SK-N-SH (cell line): ENCODE measurements around the gene DNAH6. TPM values are rescaled to one million over a fixed set of nuclear protein-coding genes. Genes with fewer than 3 reads are reported as not detected.

Experiments used
- CTCF ChIA-PET: fragments of 300-600, 350-600 bp; formaldehyde crosslinking; extraction: SDS; loops from one replicate; lab custom pipeline; 2021; lab: Yijun Ruan, JAX
- POLR2A ChIA-PET: fragments of 350-600 bp; sonication (Branson Sonifier 250); formaldehyde crosslinking; extraction: SDS; loops from one replicate; lab custom pipeline; 2020; ENCODE audit warnings: antibody characterized with exemption, inconsistent platforms; lab: Yijun Ruan, JAX
- DNase-seq: peaks from one replicate; pipeline ENCODE4 v3.0.0; 2012
- H2AFZ ChIP-seq: fragments of 200-600 bp; sonication (generic); 2 replicates; pipeline ENCODE4 v1.8.1; 2016; ENCODE audit warnings: antibody characterized with exemption, mild to moderate bottlenecking, low read depth
- H3F3A ChIP-seq: fragments of 200-600 bp; sonication (generic); replicated peaks from 2 replicates; pipeline ENCODE3; 2016; ENCODE audit warnings: antibody characterized with exemption, mild to moderate bottlenecking; ENCODE audit not compliant: insufficient read depth
- H3K27ac ChIP-seq, 2 experiments: fragments of 200-500 bp in 1 of 2; fragments of 200-600 bp in 1 of 2; sonication (Bioruptor generic) in 1 of 2; sonication (generic), shearing (Covaris generic) in 1 of 2; 2 replicates each; pipeline versions ENCODE4 v1.5.1 to v1.6.1; 2014 to 2016; ENCODE audit warnings: low read depth in 2 of 2, inconsistent platforms in 1 of 2, low read length in 1 of 2, mild to moderate bottlenecking in 1 of 2, mixed read lengths in 1 of 2
- H3K27me3 ChIP-seq: fragments of 200-600 bp; sonication (generic), shearing (Covaris generic); 2 replicates; pipeline ENCODE4 v1.6.1; 2016; ENCODE audit warnings: mixed run types; ENCODE audit not compliant: insufficient read depth
- H3K36me3 ChIP-seq, 2 experiments: fragments of 200-500 bp in 1 of 2; fragments of 200-600 bp in 1 of 2; sonication (Bioruptor generic) in 1 of 2; sonication (generic) in 1 of 2; replicated peaks in 1 of 2; 2 replicates each; pipeline versions ENCODE3 to v1.5.1; 2014 to 2016; ENCODE audit warnings: low read length in 1 of 2, mild to moderate bottlenecking in 1 of 2; ENCODE audit not compliant: insufficient read depth in 2 of 2, control insufficient read depth in 1 of 2
- H3K4me1 ChIP-seq, 2 experiments: fragments of 200-500 bp in 1 of 2; fragments of 200-600 bp in 1 of 2; sonication (Bioruptor generic) in 1 of 2; sonication (generic), shearing (Covaris generic) in 1 of 2; 2 replicates each; pipeline versions ENCODE4 v1.5.1 to v1.6.1; 2014 to 2016; ENCODE audit warnings: low read depth in 1 of 2, low read length in 1 of 2, mixed run types in 1 of 2; ENCODE audit not compliant: insufficient read depth in 2 of 2, control insufficient read depth in 1 of 2
- H3K4me2 ChIP-seq: fragments of 200-600 bp; sonication (generic), shearing (Covaris generic); 2 replicates; pipeline ENCODE4 v1.6.1; 2017; ENCODE audit warnings: mixed run types
- H3K4me3 ChIP-seq, 2 experiments: fragments of 200-500 bp in 1 of 2; fragments of 200-600 bp in 1 of 2; sonication (Bioruptor generic) in 1 of 2; sonication (generic), shearing (Covaris generic) in 1 of 2; 2 replicates each; pipeline versions ENCODE4 v1.5.1 to v1.8.1; 2014 to 2016; ENCODE audit warnings: low read depth in 2 of 2, inconsistent platforms in 1 of 2, low read length in 1 of 2, mild to moderate bottlenecking in 1 of 2, mixed read lengths in 1 of 2, moderate library complexity in 1 of 2
- H3K79me2 ChIP-seq: fragments of 200-600 bp; sonication (generic); 2 replicates; pipeline ENCODE4 v1.8.1; 2017; ENCODE audit warnings: mild to moderate bottlenecking; ENCODE audit not compliant: insufficient read depth
- H3K9ac ChIP-seq: fragments of 200-600 bp; sonication (generic); 2 replicates; pipeline ENCODE4 v1.6.1; 2017; ENCODE audit warnings: mixed run types
- H3K9me2 ChIP-seq: fragments of 200-600 bp; sonication (generic); 2 replicates; pipeline ENCODE4 v1.6.1; 2017; ENCODE audit warnings: mixed run types
- H3K9me3 ChIP-seq: fragments of 200-600 bp; sonication (generic); 2 replicates; pipeline ENCODE4 v1.6.1; 2017; ENCODE audit warnings: mixed run types, mild to moderate bottlenecking, moderate library complexity
- H4K20me1 ChIP-seq: fragments of 200-600 bp; sonication (generic); 2 replicates; pipeline ENCODE4 v1.6.1; 2017; ENCODE audit warnings: mild to moderate bottlenecking, mixed run types; ENCODE audit not compliant: insufficient read depth
- CTCF ChIP-seq: fragments of 200-600 bp; sonication (generic); IDR thresholded peaks from 2 replicates; pipeline ENCODE4 v1.6.1; 2017; ENCODE audit warnings: antibody characterized with exemption, mild to moderate bottlenecking, moderate library complexity
- ELF1 ChIP-seq: IDR thresholded peaks from 2 replicates; pipeline ENCODE4 v1.4.0; 2012
- EZH2phosphoT487 ChIP-seq: fragments of 200-600 bp; sonication (generic); IDR thresholded peaks from 2 replicates; pipeline ENCODE4 v1.6.1; 2017; ENCODE audit warnings: low read depth, mixed run types, mild to moderate bottlenecking, antibody characterized with exemption, moderate library complexity, borderline replicate concordance
- FOSL2 ChIP-seq: IDR thresholded peaks from 2 replicates; pipeline ENCODE4 v1.4.0; 2012; ENCODE audit warnings: low read depth, mild to moderate bottlenecking, moderate library complexity, borderline replicate concordance
- FOXM1 ChIP-seq: IDR thresholded peaks from 2 replicates; pipeline ENCODE4 v1.4.0; 2012; ENCODE audit warnings: low read depth, mild to moderate bottlenecking
- GATA2 ChIP-seq: sonication (generic); formaldehyde crosslinking; IDR thresholded peaks from 2 replicates; pipeline ENCODE4 v1.5.0; 2020; ENCODE audit warnings: mild to moderate bottlenecking, missing genetic modification reagents
- MXI1 ChIP-seq: IDR thresholded peaks from 2 replicates; pipeline ENCODE4 v1.6.1; 2012; ENCODE audit warnings: mild to moderate bottlenecking, low read depth, low read length, improper control_type of control experiment
- NFIC ChIP-seq: IDR thresholded peaks from 2 replicates; pipeline ENCODE4 v1.4.0; 2012; ENCODE audit warnings: borderline replicate concordance
- NRF1 ChIP-seq: IDR thresholded peaks from 2 replicates; pipeline ENCODE4 v1.6.1; 2012; ENCODE audit warnings: low read depth, mild to moderate bottlenecking, low read length
- RFX5 ChIP-seq: IDR thresholded peaks from 2 replicates; pipeline ENCODE4 v1.6.1; 2012; ENCODE audit warnings: mild to moderate bottlenecking, improper control_type of control experiment, low read length
- RXRA ChIP-seq: IDR thresholded peaks from 2 replicates; pipeline ENCODE4 v1.4.0; 2012; ENCODE audit warnings: low read depth, mild to moderate bottlenecking, borderline replicate concordance
- SIN3A ChIP-seq: IDR thresholded peaks from 2 replicates; pipeline ENCODE4 v1.6.1; 2012; ENCODE audit warnings: low read depth, mild to moderate bottlenecking, low read length, moderate library complexity, borderline replicate concordance
- SMC3 ChIP-seq: IDR thresholded peaks from 2 replicates; pipeline ENCODE4 v1.6.1; 2012; ENCODE audit warnings: low read depth, low read length, improper control_type of control experiment
- TAF1 ChIP-seq: IDR thresholded peaks from 2 replicates; pipeline ENCODE4 v1.6.1; 2012; ENCODE audit warnings: low read depth, mild to moderate bottlenecking, low read length, moderate library complexity, borderline replicate concordance
- TCF12 ChIP-seq: IDR thresholded peaks from 2 replicates; pipeline ENCODE4 v1.4.0; 2012
- TEAD4 ChIP-seq: IDR thresholded peaks from 2 replicates; pipeline ENCODE4 v1.4.0; 2012; ENCODE audit warnings: mild to moderate bottlenecking, borderline replicate concordance; ENCODE audit not compliant: insufficient read depth
- WGBS: methylation state at CpG from one replicate; pipeline ENCODE4 v1.1.6; 2017; ENCODE audit warnings: low lambda C conversion rate; 5-methylcytosine and 5-hydroxymethylcytosine counted together
- polyA plus RNA-seq, 3 experiments: library from polyadenylated mRNA; depleted of rRNA; stranded (reverse); fragments of >200 nt; gene quantifications; 2 replicates each; pipeline ENCODE4 v1.2.3, GENCODE V29; 2012
- TF ChIP-seq, protein P1 (sequence below): fragments of 150-350 bp; IDR thresholded peaks from 2 replicates; pipeline ENCODE4 v1.6.1; 2016; ENCODE audit warnings: mild to moderate bottlenecking, low read depth, low read length
- TF ChIP-seq, protein P2 (sequence below): IDR thresholded peaks from 2 replicates; pipeline ENCODE4 v1.4.0; 2012; ENCODE audit warnings: low read depth, borderline replicate concordance
- TF ChIP-seq, protein P3 (sequence below): IDR thresholded peaks from 2 replicates; pipeline ENCODE4; 2012

The DNAH6 gene
- polyA plus RNA-seq, 1 of the 3 experiments (the other 2 are of a cell fraction), result 0.03 TPM

DNA sequence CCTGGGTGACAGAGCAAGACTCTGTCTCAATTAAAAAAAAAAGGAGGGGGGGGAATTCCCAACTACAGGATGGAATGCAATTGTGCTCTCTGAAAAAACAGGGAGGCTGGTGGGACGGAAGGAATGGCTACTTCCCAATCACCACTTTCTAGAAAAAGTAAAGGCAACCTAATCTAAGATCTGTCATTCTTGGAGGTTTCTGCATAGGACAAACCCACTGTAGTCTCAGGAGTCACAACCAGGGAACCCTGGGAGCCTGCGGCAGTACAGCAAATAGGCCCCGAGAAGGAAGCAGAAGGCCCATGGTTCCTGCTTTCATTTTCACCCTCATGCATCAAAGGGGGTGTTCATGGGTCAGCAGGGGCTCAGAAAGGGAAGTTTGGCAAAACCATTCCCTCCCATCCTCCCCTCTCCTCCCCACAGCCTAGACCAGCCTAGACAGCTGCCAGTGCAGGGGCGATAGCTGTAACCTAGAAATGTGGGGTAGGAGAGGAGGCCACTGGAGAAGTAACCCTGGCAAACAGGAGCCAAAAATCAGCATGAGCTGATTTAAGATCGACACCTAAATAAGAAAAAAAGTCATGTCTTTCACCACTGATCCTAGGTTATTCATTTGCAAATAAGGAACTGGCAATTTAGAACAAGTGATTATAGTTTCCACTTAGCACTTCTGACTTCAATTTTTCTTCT is 316.6 kb downstream of the DNAH6 start:
- TF ChIP-seq ELF1, result no peak
- TF ChIP-seq RXRA, result no peak
- no peak for TF ChIP-seq GATA2 (CRISPR knock-in tag)
- TF ChIP-seq, protein P1, sequence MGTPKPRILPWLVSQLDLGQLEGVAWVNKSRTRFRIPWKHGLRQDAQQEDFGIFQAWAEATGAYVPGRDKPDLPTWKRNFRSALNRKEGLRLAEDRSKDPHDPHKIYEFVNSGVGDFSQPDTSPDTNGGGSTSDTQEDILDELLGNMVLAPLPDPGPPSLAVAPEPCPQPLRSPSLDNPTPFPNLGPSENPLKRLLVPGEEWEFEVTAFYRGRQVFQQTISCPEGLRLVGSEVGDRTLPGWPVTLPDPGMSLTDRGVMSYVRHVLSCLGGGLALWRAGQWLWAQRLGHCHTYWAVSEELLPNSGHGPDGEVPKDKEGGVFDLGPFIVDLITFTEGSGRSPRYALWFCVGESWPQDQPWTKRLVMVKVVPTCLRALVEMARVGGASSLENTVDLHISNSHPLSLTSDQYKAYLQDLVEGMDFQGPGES, result no peak
- TF ChIP-seq TCF12, result no peak
- TF ChIP-seq NRF1, result no peak
- TF ChIP-seq, protein P2, sequence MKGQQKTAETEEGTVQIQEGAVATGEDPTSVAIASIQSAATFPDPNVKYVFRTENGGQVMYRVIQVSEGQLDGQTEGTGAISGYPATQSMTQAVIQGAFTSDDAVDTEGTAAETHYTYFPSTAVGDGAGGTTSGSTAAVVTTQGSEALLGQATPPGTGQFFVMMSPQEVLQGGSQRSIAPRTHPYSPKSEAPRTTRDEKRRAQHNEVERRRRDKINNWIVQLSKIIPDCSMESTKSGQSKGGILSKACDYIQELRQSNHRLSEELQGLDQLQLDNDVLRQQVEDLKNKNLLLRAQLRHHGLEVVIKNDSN, result no peak
- TF ChIP-seq SIN3A, result no peak
- no peak for TF ChIP-seq NFIC
- no peak for TF ChIP-seq TEAD4
- TF ChIP-seq CTCF, result no peak
- TF ChIP-seq RFX5, result no peak
- no peak for TF ChIP-seq FOXM1
- H3F3A ChIP-seq, result no peaks in the 10 kb centered on the region
- H3K27me3 ChIP-seq, result peaks cover 8% of the 10 kb centered on the region; the same call in 1 of the 2 replicates
- no peaks in the 10 kb centered on the region for H4K20me1 ChIP-seq
- no peak overlapping the region for H3K27ac ChIP-seq
- H3K9me2 ChIP-seq, result no peaks in the 10 kb centered on the region
- H3K4me3 ChIP-seq, result no peak overlapping the region
- H2AFZ ChIP-seq, result 0 out of 2 replicates have a peak overlapping the region, but pooled peaks have one; percentile 31
- ChIA-PET POLR2A (no interaction called here), CTCF (no interaction called here)
- H3K9ac ChIP-seq, result no peak overlapping the region
- 65% methylated on average over 5 of the region's 5 CpGs for WGBS
- no peaks in the 10 kb centered on the region for H3K79me2 ChIP-seq
- no peaks in the 10 kb centered on the region for H3K9me3 ChIP-seq
- DNase-seq, result no peak
- no peaks in the 10 kb centered on the region for H3K36me3 ChIP-seq
- H3K4me1 ChIP-seq, result no peaks in the 10 kb centered on the region
- no peak overlapping the region for H3K4me2 ChIP-seq

GRCh38 chr2:84833481-84834150 is 317.3 kb downstream of the DNAH6 start:
- H3K9me2 ChIP-seq, result no peaks in the 10 kb centered on the region
- H3K4me2 ChIP-seq, result no peak overlapping the region
- peaks cover under 1% of the 10 kb centered on the region; the same call in 1 of the 2 replicates for H3K27me3 ChIP-seq
- no peak overlapping the region for H2AFZ ChIP-seq
- H4K20me1 ChIP-seq, result no peaks in the 10 kb centered on the region
- no peak overlapping the region for H3K4me3 ChIP-seq
- no peaks in the 10 kb centered on the region for H3F3A ChIP-seq
- H3K4me1 ChIP-seq, result no peaks in the 10 kb centered on the region
- DNase-seq, result no peak
- WGBS, result 42% methylated on average over 8 of the region's 12 CpGs
- H3K9ac ChIP-seq, result no peak overlapping the region
- no peaks in the 10 kb centered on the region for H3K9me3 ChIP-seq
- ChIA-PET CTCF (no interaction called here), POLR2A (no interaction called here)
- no peaks in the 10 kb centered on the region for H3K36me3 ChIP-seq
- no peak overlapping the region for H3K27ac ChIP-seq
- H3K79me2 ChIP-seq, result no peaks in the 10 kb centered on the region
- no peak for TF ChIP-seq GATA2 (CRISPR knock-in tag)
- no peak for TF ChIP-seq MXI1
- TF ChIP-seq TCF12, result no peak
- TF ChIP-seq, protein P3, sequence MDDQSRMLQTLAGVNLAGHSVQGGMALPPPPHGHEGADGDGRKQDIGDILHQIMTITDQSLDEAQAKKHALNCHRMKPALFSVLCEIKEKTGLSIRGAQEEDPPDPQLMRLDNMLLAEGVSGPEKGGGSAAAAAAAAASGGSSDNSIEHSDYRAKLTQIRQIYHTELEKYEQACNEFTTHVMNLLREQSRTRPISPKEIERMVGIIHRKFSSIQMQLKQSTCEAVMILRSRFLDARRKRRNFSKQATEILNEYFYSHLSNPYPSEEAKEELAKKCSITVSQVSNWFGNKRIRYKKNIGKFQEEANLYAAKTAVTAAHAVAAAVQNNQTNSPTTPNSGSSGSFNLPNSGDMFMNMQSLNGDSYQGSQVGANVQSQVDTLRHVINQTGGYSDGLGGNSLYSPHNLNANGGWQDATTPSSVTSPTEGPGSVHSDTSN, result no peak
- no peak for TF ChIP-seq SMC3
- no peak for TF ChIP-seq TAF1
- no peak for TF ChIP-seq CTCF
- no peak for TF ChIP-seq EZH2phosphoT487
- no peak for TF ChIP-seq TEAD4
- TF ChIP-seq FOSL2, result no peak
